Transverse colon (tissue), 4 donors: ENCODE results near the gene AMER2. TPM values are rescaled to one million over a fixed set of nuclear protein-coding genes. Genes with fewer than 3 reads are reported as not detected.

ENCODE experiments used
- DNase-seq: peaks from one replicate; pipeline ENCODE4 v3.0.0-alpha.2; 2019
- H3K27ac ChIP-seq, 4 donors: fragments of 200-600 bp; sonication (generic); 2 replicates each; pipeline ENCODE4 v1.5.1; 2016 to 2018; ENCODE audit warnings: inconsistent platforms in 4 of 4
- H3K27me3 ChIP-seq: fragments of 200-600 bp; sonication (generic); 2 replicates; pipeline ENCODE4 v1.5.1; 2017; ENCODE audit warnings: inconsistent platforms
- H3K36me3 ChIP-seq, 4 donors: fragments of 200-600 bp; sonication (generic); 2 replicates each; pipeline ENCODE4 v1.5.1; 2017 to 2019; ENCODE audit warnings: inconsistent platforms in 4 of 4
- H3K4me1 ChIP-seq, 4 donors: fragments of 200-600 bp; sonication (generic); 2 replicates each; pipeline ENCODE4 v1.5.1; 2017 to 2020; ENCODE audit warnings: inconsistent platforms in 4 of 4
- H3K4me3 ChIP-seq, 4 donors: fragments of 200-600 bp; sonication (generic); 1 replicate in 1 of 4; 2 replicates in 3 of 4; pipeline versions ENCODE4 v1.5.1 to v1.6.1; 2017 to 2019; ENCODE audit warnings: inconsistent platforms in 4 of 4
- H3K9me3 ChIP-seq, 2 donors: fragments of 200-600 bp; sonication (generic); 2 replicates each; pipeline ENCODE4 v1.5.1; 2017 to 2019; ENCODE audit warnings: inconsistent platforms in 2 of 2
- EP300 ChIP-seq: sonication (generic); formaldehyde crosslinking; IDR thresholded peaks from one replicate; pipeline ENCODE4 v1.6.1; 2017; ENCODE audit warnings: antibody characterized with exemption, low read depth
- POLR2A ChIP-seq: fragments of 450-650 bp; IDR thresholded peaks from one replicate; pipeline ENCODE4 v1.6.1; 2016; ENCODE audit warnings: antibody characterized with exemption, mild to moderate bottlenecking, moderate library complexity
- POLR2AphosphoS5 ChIP-seq, 3 donors: sonication (generic); formaldehyde crosslinking; IDR thresholded peaks; one replicate each; pipeline ENCODE4 v1.6.1; 2016; ENCODE audit warnings: antibody characterized with exemption in 3 of 3
- WGBS, 2 donors: methylation state at CpG; one replicate each; pipeline ENCODE4 v1.1.5; 2018; ENCODE audit warnings: low coverage in 1 of 2; 5-methylcytosine and 5-hydroxymethylcytosine counted together
- in situ Hi-C, 4 donors: fragments of 200-750 bp; cut with MboI; loops; one replicate each; pipeline versions ENCODE4 v1.15.0 to v1.15.1; 2017; ENCODE audit warnings: low sequenced_read_pairs in 3 of 4, low pct_ligation_motif_present in 1 of 4, low pct_unique_long_range_greater_than_20kb in 1 of 4
- intact Hi-C: fragments of 100-400 bp; cut with DNase I; formaldehyde crosslinking; loops from one replicate; pipeline ENCODE4 v1.15.1; 2023; ENCODE audit warnings: low total_unique reads
- total RNA-seq, 4 donors: library from RNA; depleted of rRNA; stranded (reverse); fragments of >200 nt; gene quantifications; one replicate each; pipeline ENCODE4 v1.1.0, GENCODE V29; 2016
- TF ChIP-seq, protein P1 (sequence below), 5 experiments: fragments of 200-600 bp in 3 of 5; fragments of 450-650 bp in 2 of 5; sonication (generic) in 3 of 5; IDR thresholded peaks; 1 replicate in 2 of 5; 2 replicates in 3 of 5; pipeline ENCODE4 v1.5.1; 2016 to 2017; ENCODE audit warnings: antibody characterized with exemption in 5 of 5, inconsistent platforms in 3 of 5, mild to moderate bottlenecking in 2 of 5, moderate library complexity in 1 of 5

Gene AMER2
- total RNA-seq, 4 donors from 2014 or later: 0.14 to 0.16 TPM; not detected in 2

DNA sequence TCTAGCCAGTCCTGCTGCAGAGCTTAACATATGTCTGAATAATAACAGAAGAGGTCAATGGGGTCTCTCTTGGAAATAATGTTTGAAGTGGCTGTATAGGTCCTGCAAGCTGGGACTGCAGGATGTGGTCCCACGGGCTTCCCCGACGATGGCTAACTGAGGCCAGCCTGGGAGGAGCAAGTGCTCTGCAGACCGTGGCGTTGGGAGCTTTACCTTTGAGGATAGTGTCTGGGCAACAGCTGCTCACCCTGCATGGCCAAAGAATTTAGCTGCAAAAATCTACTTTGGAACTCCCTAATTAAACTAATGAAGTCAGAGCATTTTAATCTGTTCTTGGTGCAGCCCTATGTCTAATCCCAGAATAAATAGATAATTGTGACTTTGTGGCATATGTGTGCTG, 18.2 kb upstream of the AMER2 start:
- Histone ChIP-seq H3K9me3 (no peaks in the 10 kb centered on the region), H3K27me3 (peaks cover 6% of the 10 kb centered on the region), H3K36me3 (no peaks in the 10 kb centered on the region), H3K4me1 (no peaks in the 10 kb centered on the region), H3K4me3 (no peak overlapping the region), H3K27ac (no peak overlapping the region)
- intact Hi-C loops: no loop called here
- TF ChIP-seq POLR2A (no peak), EP300 (no peak), POLR2AphosphoS5 (IDR thresholded peaks at IDR 0.05) (no peak)
- TF ChIP-seq, protein P1, sequence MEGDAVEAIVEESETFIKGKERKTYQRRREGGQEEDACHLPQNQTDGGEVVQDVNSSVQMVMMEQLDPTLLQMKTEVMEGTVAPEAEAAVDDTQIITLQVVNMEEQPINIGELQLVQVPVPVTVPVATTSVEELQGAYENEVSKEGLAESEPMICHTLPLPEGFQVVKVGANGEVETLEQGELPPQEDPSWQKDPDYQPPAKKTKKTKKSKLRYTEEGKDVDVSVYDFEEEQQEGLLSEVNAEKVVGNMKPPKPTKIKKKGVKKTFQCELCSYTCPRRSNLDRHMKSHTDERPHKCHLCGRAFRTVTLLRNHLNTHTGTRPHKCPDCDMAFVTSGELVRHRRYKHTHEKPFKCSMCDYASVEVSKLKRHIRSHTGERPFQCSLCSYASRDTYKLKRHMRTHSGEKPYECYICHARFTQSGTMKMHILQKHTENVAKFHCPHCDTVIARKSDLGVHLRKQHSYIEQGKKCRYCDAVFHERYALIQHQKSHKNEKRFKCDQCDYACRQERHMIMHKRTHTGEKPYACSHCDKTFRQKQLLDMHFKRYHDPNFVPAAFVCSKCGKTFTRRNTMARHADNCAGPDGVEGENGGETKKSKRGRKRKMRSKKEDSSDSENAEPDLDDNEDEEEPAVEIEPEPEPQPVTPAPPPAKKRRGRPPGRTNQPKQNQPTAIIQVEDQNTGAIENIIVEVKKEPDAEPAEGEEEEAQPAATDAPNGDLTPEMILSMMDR (IDR thresholded peaks at IDR 0.05): no peak
- 52% methylated on average over 5 of the region's 5 CpGs; no CpG with 5 or more reads in 1 of the 2 donors for WGBS, 2 donors
- in situ Hi-C loops: no loop called here
- no peak for DNase-seq

DNA sequence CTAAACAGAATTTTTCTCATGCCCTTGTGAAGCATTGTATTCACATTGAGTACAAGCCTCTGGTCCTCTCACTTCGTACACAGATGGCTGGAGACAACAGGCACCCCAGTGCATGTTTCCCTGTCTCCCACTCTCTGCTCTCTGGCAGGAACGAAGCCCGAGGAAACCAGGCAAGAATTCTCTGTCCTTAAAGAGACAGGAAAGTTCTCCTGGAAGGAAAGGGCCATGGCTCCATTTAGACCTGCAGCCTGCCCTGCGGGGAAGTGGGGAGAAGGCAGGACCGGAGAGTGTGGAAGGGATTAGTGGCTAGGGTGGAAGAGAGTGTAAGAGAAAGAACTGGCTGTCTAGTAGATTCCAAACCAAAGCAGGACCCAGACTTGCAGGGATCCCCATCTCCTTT, 15.5 kb upstream of the AMER2 start:
- H3K4me3 ChIP-seq: no peak overlapping the region
- no peak overlapping the region for H3K27ac ChIP-seq
- peaks cover 10% of the 10 kb centered on the region for H3K27me3 ChIP-seq
- TF ChIP-seq POLR2A (no peak), POLR2AphosphoS5 (IDR thresholded peaks at IDR 0.05) (no peak), EP300 (no peak)
- in situ Hi-C loops: no loop called here
- 80% methylated on average over 1 to 5 of the region's 5 CpGs for WGBS, 2 donors
- DNase-seq: no peak
- no peaks in the 10 kb centered on the region for H3K4me1 ChIP-seq
- no peaks in the 10 kb centered on the region for H3K9me3 ChIP-seq
- intact Hi-C loops: no loop called here
- no peaks in the 10 kb centered on the region for H3K36me3 ChIP-seq

DNA sequence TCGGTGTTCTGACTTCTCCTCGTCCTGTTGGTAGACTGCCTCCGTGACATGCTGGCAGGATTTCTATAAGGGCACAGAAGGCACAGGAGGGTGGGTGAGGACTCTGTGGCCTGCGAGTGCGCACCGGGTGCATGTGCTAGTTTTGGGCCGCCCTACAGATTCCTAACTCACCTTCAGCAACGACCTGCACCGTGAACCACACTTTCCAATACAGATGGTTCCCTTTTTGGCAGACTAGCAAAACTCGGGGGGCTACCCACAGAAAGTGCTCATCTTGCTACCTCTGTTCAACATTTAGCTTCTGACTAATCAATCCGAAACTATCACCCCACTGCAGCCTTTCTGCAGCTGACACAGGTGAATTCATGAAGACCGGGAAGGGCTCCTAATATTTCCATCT, 14.1 kb upstream of the AMER2 start:
- Histone ChIP-seq H3K36me3 (no peaks in the 10 kb centered on the region), H3K27me3 (peaks cover 10% of the 10 kb centered on the region), H3K9me3 (no peaks in the 10 kb centered on the region), H3K4me1 (no peaks in the 10 kb centered on the region), H3K4me3 (no peak overlapping the region), H3K27ac (no peak overlapping the region)
- TF ChIP-seq, protein P1 (IDR thresholded peaks at IDR 0.05): no peak
- TF ChIP-seq POLR2A: no peak
- no peak for TF ChIP-seq EP300
- TF ChIP-seq POLR2AphosphoS5 (IDR thresholded peaks at IDR 0.05): no peak
- intact Hi-C loops: no loop called here
- in situ Hi-C loops: no loop called here
- no peak for DNase-seq
- 60 to 70% methylated on average over 3 to 12 of the region's 12 CpGs for WGBS, 2 donors

DNA sequence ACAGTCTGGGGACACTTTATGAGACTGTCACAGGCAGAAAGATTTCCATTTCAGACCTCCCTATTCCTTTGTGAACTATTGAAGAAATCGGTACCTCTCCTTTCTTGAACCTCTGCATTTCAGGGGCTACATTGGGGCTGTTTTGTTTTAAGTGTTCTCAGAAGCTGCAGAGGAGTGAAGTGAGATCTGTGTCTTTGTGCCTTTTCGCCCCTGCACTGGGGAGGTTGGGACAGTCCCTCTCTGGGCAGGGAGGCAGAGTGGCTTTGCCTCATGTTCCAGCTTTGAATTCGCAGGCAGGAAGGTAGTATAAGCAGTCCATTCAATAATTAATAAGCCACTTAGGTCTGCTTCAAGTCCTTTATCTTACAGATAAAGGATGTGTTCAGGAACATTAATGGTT, 9.5 kb upstream of the AMER2 start:
- TF ChIP-seq, protein P1 (IDR thresholded peaks at IDR 0.05): no peak
- TF ChIP-seq POLR2A (no peak), EP300 (no peak), POLR2AphosphoS5 (IDR thresholded peaks at IDR 0.05) (no peak)

More for the DNA sequence above, 9.5 kb upstream of the AMER2 start:
- Histone ChIP-seq H3K4me3 (no peak overlapping the region), H3K27me3 (peaks cover 28% of the 10 kb centered on the region), H3K36me3 (no peaks in the 10 kb centered on the region), H3K27ac (no peak overlapping the region), H3K4me1 (no peaks in the 10 kb centered on the region), H3K9me3 (no peaks in the 10 kb centered on the region)
- intact Hi-C loops: no loop called here
- no peak for DNase-seq
- 71 to 75% methylated on average over 1 to 3 of the region's 3 CpGs for WGBS, 2 donors
- in situ Hi-C loops: no loop called here
